ENCODE measurements around the gene MGLL.

The MGLL gene

DNA sequence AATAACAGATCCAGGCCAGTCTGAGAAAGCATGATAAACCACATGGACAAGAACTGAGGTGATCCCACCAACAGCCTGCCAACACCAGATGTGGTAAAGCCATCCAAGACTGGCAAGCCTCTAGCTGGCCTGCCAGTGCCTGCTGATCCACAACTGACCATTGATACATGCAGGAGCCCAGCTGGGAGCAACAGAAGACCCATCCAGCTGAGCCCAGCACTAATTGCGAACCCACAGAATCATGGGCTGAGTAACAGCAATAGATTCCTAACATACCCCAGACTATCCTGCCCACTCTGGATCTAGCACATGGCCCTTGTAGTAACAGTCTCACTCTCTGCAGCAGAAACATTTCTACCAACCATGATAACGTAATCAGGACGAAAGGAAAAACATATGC is 10.6 kb downstream of the MGLL start:
- no peaks in the 10 kb centered on the region for H4K20me1 ChIP-seq
- H3K4me3 ChIP-seq = no peak overlapping the region
- no peak overlapping the region for H3K9ac ChIP-seq
- no peaks in the 10 kb centered on the region; a peak in 1 of 22 replicates for H3K27me3 ChIP-seq
- no peak overlapping the region for H3K4me2 ChIP-seq
- no peaks in the 10 kb centered on the region for H3K4me1 ChIP-seq
- TF ChIP-seq Cebpa-rat (IDR thresholded peaks at IDR 0.05) = no peak
- no peak overlapping the region for H3K27ac ChIP-seq
- H3K9me3 ChIP-seq (replicated peaks in 1 of 11) = peaks cover 0 to 7% (median 0%) of the 10 kb centered on the region in 11 experiments; a peak in 1 of 22 replicates
- H3K36me3 ChIP-seq = peaks cover 0 to 6% (median 0%) of the 10 kb centered on the region in 11 experiments; a peak in 1 of 22 replicates

DNA sequence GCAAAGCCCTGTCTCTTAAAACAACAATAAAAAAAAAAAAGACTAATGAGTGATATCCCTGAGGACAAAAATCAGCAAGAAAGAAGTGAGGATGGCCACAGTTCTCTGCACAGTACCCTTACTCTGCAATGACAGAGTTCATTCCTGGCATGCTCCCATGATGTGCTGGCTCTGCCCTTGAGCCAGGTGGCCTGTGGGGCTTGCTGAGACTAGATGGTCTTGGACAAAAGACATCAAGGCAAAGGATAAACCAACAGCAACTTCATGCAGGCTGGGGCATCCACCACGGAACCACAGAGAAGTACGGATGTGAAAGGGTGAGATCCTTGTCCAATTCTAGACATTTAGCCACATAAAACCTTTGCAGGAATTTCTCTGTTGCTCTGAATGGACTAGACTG is 12.7 kb downstream of the MGLL start:
- 0 out of 22 replicates have a peak, but pooled peaks cover 0 to 7% (median 0%) of the 10 kb centered on the region in 11 experiments for H3K9me3 ChIP-seq (replicated peaks in 1 of 11)
- TF ChIP-seq Cebpa-rat (IDR thresholded peaks at IDR 0.05) = no peak
- H3K4me2 ChIP-seq = no peak overlapping the region
- peaks cover 0 to 6% (median 0%) of the 10 kb centered on the region in 11 experiments; a peak in 1 of 22 replicates for H3K36me3 ChIP-seq
- no peak overlapping the region for H3K4me3 ChIP-seq
- H3K27ac ChIP-seq = no peak overlapping the region
- no peaks in the 10 kb centered on the region for H4K20me1 ChIP-seq
- no peaks in the 10 kb centered on the region; a peak in 1 of 22 replicates for H3K27me3 ChIP-seq
- H3K9ac ChIP-seq = no peak overlapping the region
- no peaks in the 10 kb centered on the region for H3K4me1 ChIP-seq

DNA sequence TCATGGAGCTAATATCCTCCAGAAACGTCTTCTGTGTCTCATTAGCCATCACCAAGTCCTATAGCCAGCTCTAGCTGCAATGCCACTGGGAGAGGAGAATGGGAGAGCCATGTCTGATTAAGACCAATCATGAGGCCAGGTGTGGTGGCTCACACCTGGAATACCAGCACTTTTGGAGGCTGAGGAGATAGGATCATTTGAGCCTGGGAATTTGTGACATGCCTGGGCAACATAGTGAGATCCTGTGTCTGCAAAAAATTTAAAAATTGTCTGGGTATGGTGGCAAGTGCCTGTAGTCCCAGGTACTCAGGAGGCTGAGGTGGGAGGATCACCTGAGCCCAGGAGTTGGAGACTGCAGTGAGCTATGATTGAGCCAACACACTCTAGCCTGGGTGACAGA is 13.1 kb downstream of the MGLL start:
- Histone ChIP-seq H3K4me1 (no peaks in the 10 kb centered on the region), H3K9ac (no peak overlapping the region), H3K9me3 (replicated peaks in 1 of 11) (0 out of 22 replicates have a peak, but pooled peaks cover 0 to 7% (median 0%) of the 10 kb centered on the region in 11 experiments), H3K27ac (no peak overlapping the region), H3K4me3 (no peak overlapping the region), H3K27me3 (no peaks in the 10 kb centered on the region; a peak in 1 of 22 replicates), H4K20me1 (no peaks in the 10 kb centered on the region), H3K36me3 (peaks cover 0 to 6% (median 0%) of the 10 kb centered on the region in 11 experiments; a peak in 1 of 22 replicates), H3K4me2 (no peak overlapping the region)
- TF ChIP-seq Cebpa-rat (IDR thresholded peaks at IDR 0.05) = no peak

DNA sequence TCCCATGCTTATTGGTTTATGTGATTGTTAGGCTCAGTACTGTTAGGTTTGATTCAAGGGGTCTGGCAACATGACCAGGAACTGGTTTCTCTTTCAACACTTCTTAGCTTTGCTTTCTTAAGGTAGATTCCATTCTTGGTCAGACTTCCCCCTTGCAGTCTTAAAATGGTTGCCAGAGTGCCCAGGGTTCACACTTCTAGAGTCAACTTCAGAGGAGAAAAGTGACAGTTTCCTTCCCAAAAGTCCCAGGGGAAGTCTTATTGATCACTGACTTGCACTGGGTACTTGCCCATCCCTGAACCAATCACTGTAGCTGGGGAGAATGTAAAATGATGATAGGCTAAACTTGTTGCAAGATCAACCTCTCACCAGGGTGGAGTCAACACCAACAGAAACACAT is 14.1 kb downstream of the MGLL start:
- no peak overlapping the region for H3K4me3 ChIP-seq
- H3K36me3 ChIP-seq = peaks cover 0 to 6% (median 0%) of the 10 kb centered on the region in 11 experiments; a peak in 1 of 22 replicates
- no peak for TF ChIP-seq Cebpa-rat (IDR thresholded peaks at IDR 0.05)
- no peaks in the 10 kb centered on the region for H4K20me1 ChIP-seq
- H3K9ac ChIP-seq = no peak overlapping the region
- no peak overlapping the region for H3K4me2 ChIP-seq
- no peaks in the 10 kb centered on the region; a peak in 1 of 22 replicates for H3K27me3 ChIP-seq
- no peaks in the 10 kb centered on the region for H3K4me1 ChIP-seq
- no peak overlapping the region for H3K27ac ChIP-seq
- 0 out of 22 replicates have a peak, but pooled peaks cover 0 to 7% (median 0%) of the 10 kb centered on the region in 11 experiments for H3K9me3 ChIP-seq (replicated peaks in 1 of 11)

DNA sequence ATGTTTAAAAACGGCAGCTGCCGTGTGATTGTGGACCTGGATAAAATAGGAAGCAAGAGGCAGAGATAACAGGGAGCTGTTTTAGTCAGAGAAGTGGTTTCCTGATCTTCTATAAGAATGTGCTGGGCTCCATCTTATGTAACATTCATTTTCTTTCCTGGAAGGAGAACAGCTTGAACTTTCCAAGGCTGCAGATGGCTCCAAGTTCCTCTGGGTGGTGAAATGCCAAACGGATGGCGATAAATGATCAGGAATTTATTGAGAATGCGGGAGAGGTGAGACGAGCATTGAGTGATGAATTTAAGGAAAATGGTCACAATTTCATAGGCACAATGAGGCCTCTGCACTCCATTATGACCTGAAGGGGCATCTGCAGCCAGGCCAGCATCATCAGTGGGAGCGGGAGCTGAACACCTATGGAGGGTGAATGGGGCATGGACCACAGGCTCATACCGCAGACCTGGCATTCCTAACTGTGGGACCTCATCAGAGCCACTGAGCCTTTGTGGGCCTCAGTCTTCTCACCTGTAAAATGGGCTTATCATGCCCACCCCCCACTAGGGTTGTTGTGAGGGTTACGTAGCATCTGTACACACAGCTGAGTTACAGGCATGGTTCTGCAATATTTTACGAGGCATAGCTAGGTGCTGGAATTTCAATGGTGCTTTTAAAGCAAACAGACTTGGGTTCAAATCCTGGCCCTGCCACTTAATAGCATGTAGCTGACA is 17.1 kb downstream of the MGLL start:
- Histone ChIP-seq H3K27ac (no peak overlapping the region), H3K9me3 (replicated peaks in 1 of 11) (no peaks in the 10 kb centered on the region), H3K4me3 (no peak overlapping the region), H3K27me3 (no peaks in the 10 kb centered on the region; a peak in 1 of 22 replicates), H3K36me3 (no peaks in the 10 kb centered on the region; a peak in 1 of 22 replicates), H4K20me1 (no peaks in the 10 kb centered on the region), H3K4me2 (no peak overlapping the region), H3K4me1 (peaks cover 9 to 18% (median 13%) of the 10 kb centered on the region in 10 experiments), H3K9ac (no peak overlapping the region)
- no peak for TF ChIP-seq Cebpa-rat (IDR thresholded peaks at IDR 0.05)

DNA sequence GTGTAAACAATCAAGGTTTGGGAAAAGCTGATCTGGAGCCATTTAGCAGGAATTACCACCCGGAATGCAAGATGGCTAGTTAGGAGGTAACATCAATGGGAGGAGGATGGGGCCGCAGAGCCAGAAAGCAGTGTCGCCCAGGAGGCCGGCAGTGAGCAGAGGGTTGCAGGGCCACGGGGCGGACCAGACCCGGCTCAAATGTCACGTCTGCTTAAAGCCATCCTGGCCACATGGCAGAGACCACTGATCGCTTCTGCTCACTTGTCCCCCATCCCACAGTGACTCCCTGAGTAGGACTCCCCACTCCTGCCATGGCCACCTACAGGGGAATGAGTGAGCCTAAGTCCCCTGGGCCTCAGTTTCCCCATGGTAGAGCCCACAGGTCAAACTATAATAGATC is 18.2 kb downstream of the MGLL start:
- peaks cover 12 to 26% (median 21%) of the 10 kb centered on the region in 10 experiments for H3K4me1 ChIP-seq
- H3K9me3 ChIP-seq (replicated peaks in 1 of 11) = no peaks in the 10 kb centered on the region
- H4K20me1 ChIP-seq = no peaks in the 10 kb centered on the region
- H3K27me3 ChIP-seq = no peaks in the 10 kb centered on the region
- H3K36me3 ChIP-seq = no peaks in the 10 kb centered on the region
- no peak overlapping the region for H3K4me3 ChIP-seq
- no peak for TF ChIP-seq Cebpa-rat (IDR thresholded peaks at IDR 0.05)
- H3K9ac ChIP-seq = no peak overlapping the region
- H3K27ac ChIP-seq = no peak overlapping the region
- H3K4me2 ChIP-seq = no peak overlapping the region

DNA sequence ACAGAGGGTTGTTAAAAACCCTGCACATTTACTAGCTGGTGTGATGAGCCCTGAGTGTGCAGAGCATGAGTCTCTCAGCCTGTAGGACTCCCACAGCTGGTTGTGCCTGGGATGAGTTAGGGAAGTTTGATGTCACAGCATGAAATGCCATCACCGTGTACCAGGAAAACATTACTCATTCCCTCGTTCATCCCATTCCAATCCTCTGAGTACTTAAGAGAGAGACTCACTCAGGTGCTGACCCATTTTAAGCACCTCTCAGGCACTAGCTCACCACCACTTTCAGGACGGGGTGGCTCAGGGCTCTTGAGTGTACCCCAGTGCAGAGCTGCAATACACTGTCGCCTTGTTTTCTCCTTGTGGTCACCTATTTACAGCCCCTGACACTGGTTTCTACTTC is 18.7 kb downstream of the MGLL start:
- no peak for TF ChIP-seq Cebpa-rat (IDR thresholded peaks at IDR 0.05)
- Histone ChIP-seq H4K20me1 (no peaks in the 10 kb centered on the region), H3K27me3 (no peaks in the 10 kb centered on the region), H3K27ac (no peak overlapping the region), H3K9ac (no peak overlapping the region), H3K36me3 (no peaks in the 10 kb centered on the region), H3K4me3 (no peak overlapping the region), H3K4me2 (no peak overlapping the region), H3K9me3 (replicated peaks in 1 of 11) (no peaks in the 10 kb centered on the region), H3K4me1 (peaks cover 12 to 27% (median 22%) of the 10 kb centered on the region in 10 experiments)

DNA sequence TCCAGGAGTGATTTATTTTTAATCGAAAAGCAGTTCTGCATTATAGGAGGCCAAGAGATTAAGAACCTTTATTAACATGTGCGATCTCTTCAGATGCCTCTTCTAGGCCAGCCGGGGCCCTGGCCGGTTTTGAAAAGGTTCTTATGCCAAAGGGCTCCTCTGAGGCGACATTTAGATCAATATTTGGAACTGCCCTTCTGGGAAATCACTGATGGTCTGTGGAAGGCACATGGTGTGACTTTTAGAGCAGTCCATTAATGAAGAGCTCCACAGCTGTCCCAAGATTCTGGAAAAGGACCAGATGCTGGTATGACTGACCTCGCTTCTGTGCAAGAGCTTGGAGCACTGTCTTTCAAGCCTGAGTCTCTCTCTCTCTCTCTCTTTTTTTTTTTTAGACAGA is 19.7 kb downstream of the MGLL start:
- Histone ChIP-seq H3K27ac (no peak overlapping the region), H3K4me3 (no peak overlapping the region), H3K36me3 (no peaks in the 10 kb centered on the region), H3K4me1 (peaks cover 12 to 28% (median 22%) of the 10 kb centered on the region in 10 experiments), H3K4me2 (no peak overlapping the region), H4K20me1 (no peaks in the 10 kb centered on the region), H3K27me3 (no peaks in the 10 kb centered on the region), H3K9ac (no peak overlapping the region), H3K9me3 (replicated peaks in 1 of 11) (no peaks in the 10 kb centered on the region)
- no peak for TF ChIP-seq Cebpa-rat (IDR thresholded peaks at IDR 0.05)

DNA sequence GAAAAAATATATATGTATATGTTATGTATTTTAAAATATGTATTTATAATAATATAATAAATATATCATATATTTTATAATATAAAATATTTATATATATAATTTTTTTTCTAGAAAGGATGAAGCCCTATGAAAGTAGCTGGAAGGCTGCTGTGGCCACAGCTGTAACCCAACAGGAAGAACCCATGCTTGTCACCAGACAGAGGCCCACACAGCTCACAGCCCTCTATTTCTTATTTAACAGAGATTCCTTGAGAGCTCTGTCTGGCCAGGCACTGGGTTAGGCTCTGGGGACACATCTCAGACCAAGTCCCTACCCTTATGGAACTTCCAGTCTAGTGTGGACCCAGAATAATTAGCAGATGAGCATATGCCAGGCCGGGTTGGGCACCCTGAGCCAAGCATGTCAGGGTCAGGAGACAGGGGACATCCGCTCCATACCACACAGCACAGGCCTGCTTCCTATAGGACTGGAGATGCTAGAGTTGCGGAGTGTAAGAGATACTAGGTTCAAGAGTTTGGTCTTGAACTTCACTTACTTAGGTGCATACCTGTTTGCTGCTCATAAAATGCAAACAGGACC is 20.5 kb downstream of the MGLL start:
- no peaks in the 10 kb centered on the region for H3K9me3 ChIP-seq (replicated peaks in 1 of 11)
- H3K36me3 ChIP-seq = no peaks in the 10 kb centered on the region
- peaks cover 12 to 31% (median 22%) of the 10 kb centered on the region in 10 experiments for H3K4me1 ChIP-seq
- no peak overlapping the region for H3K9ac ChIP-seq
- no peaks in the 10 kb centered on the region for H3K27me3 ChIP-seq
- no peak overlapping the region for H3K27ac ChIP-seq
- no peaks in the 10 kb centered on the region for H4K20me1 ChIP-seq
- H3K4me3 ChIP-seq = no peak overlapping the region
- TF ChIP-seq Cebpa-rat (IDR thresholded peaks at IDR 0.05) = no peak
- H3K4me2 ChIP-seq = 0 out of 22 replicates have a peak overlapping the region, but pooled peaks of 2 of the 11 experiments have one; percentile 10 to 35
